K562 (cell line): ENCODE measurements around the gene PSMC3IP. TPM values are rescaled to one million over a fixed set of nuclear protein-coding genes. Genes with fewer than 3 reads are reported as not detected.

Experiments used
- ATAC-seq: fragments of 200-7000 bp; cut with Tn5 transposase; 3 replicates; pipeline ENCODE4 v1.9.1; 2020; ENCODE audit warnings: moderate library complexity
- BruUV-seq: library from RNA; stranded (reverse); fragments of 400-500 nt; replicated peaks from 2 replicates; lab custom pipeline; 2021; lab: Mats Ljungman, UMichigan
- CTCF ChIA-PET: fragments of 300-600 bp; formaldehyde crosslinking; extraction: SDS; loops from one replicate; lab custom pipeline; 2021; ENCODE audit warnings: low intra/inter-chr PET ratio; lab: Yijun Ruan, JAX
- POLR2A ChIA-PET: fragments of 300-600, 350-650 bp; sonication (Branson Sonifier 250); formaldehyde crosslinking; extraction: SDS; loops from one replicate; lab custom pipeline; 2021; ENCODE audit warnings: antibody characterized with exemption, inconsistent platforms; lab: Yijun Ruan, JAX
- DNase-seq, 4 experiments: peaks; one replicate each; pipeline versions ENCODE4 v3.0.0 to v3.0.0-alpha.2; 2011 to 2018; ENCODE audit warnings: low spot score in 3 of 4, mixed read lengths in 3 of 4; ENCODE audit errors: extremely low read depth in 1 of 4
- FAIRE-seq: peaks from 2 replicates; lab custom pipeline; 2011; peaks lifted over from hg19 to GRCh38; lab: Jason Lieb, UNC
- H2AFZ ChIP-seq: 2 replicates; pipeline ENCODE4 v1.6.0; 2011; ENCODE audit warnings: low read depth, low read length, control low read depth, inconsistent platforms
- H3K27ac ChIP-seq: fragments of 200-600 bp; 3 replicates; pipeline ENCODE4 v1.8.0; 2011; ENCODE audit warnings: low read depth, mild to moderate bottlenecking, control low read depth, inconsistent platforms, low read length, moderate library complexity, mixed read lengths; ENCODE audit errors: extremely low read depth
- H3K27me3 ChIP-seq, 2 experiments: fragments of 300-600 bp in 1 of 2; 2 replicates in 1 of 2; 3 replicates in 1 of 2; pipeline versions ENCODE4 v1.6.0 to v1.8.0; 2011; ENCODE audit warnings: inconsistent platforms in 2 of 2, low read length in 2 of 2, mild to moderate bottlenecking in 1 of 2, mixed read lengths in 1 of 2, moderate library complexity in 1 of 2; ENCODE audit not compliant: control insufficient read depth in 2 of 2, insufficient read depth in 2 of 2
- H3K36me3 ChIP-seq: fragments of 300-600 bp; 3 replicates; pipeline ENCODE4 v1.8.0; 2011; ENCODE audit warnings: mild to moderate bottlenecking, low read length, inconsistent platforms; ENCODE audit not compliant: control insufficient read depth, insufficient read depth
- H3K4me1 ChIP-seq, 2 experiments: fragments of 200-600 bp in 1 of 2; replicated peaks in 1 of 2; 2 replicates in 1 of 2; 3 replicates in 1 of 2; pipeline versions ENCODE4 v1.5.1 to v1.8.0; 2011; ENCODE audit warnings: inconsistent platforms in 2 of 2, low read length in 2 of 2, mild to moderate bottlenecking in 1 of 2, mixed read lengths in 1 of 2, moderate library complexity in 1 of 2; ENCODE audit not compliant: control insufficient read depth in 2 of 2, insufficient read depth in 2 of 2
- H3K4me2 ChIP-seq: 2 replicates; pipeline ENCODE4 v1.6.1; 2011; ENCODE audit warnings: low read length, control low read depth, inconsistent platforms, mixed read lengths; ENCODE audit not compliant: insufficient read depth
- H3K4me3 ChIP-seq: fragments of 200-600 bp; sonication (generic), shearing (Covaris generic); 2 replicates; pipeline ENCODE4 v1.5.1; 2016; ENCODE audit warnings: control low read depth, inconsistent platforms
- H3K79me2 ChIP-seq: fragments of 200-600 bp; 3 replicates; pipeline ENCODE4 v1.8.0; 2011; ENCODE audit warnings: low read length, inconsistent platforms; ENCODE audit not compliant: control insufficient read depth, insufficient read depth
- H3K9ac ChIP-seq, 2 experiments: 2 replicates each; pipeline versions ENCODE4 v1.6.0 to v1.6.1; 2011; ENCODE audit warnings: low read depth in 2 of 2, low read length in 2 of 2, control low read depth in 1 of 2, inconsistent platforms in 1 of 2, mild to moderate bottlenecking in 1 of 2, mixed read lengths in 1 of 2; ENCODE audit not compliant: insufficient read depth in 1 of 2
- H3K9me1 ChIP-seq: one replicate; pipeline ENCODE4 v1.6.0; 2011; ENCODE audit warnings: inconsistent platforms, mild to moderate bottlenecking, low read length, moderate library complexity; ENCODE audit not compliant: control insufficient read depth, insufficient read depth
- H3K9me3 ChIP-seq: replicated peaks from 2 replicates; pipeline ENCODE4 v1.5.1; 2011; ENCODE audit warnings: low read depth, low read length, inconsistent platforms; ENCODE audit not compliant: control insufficient read depth, insufficient read depth
- H4K20me1 ChIP-seq: replicated peaks from 2 replicates; pipeline ENCODE4 v1.6.1; 2011; ENCODE audit warnings: low read length, inconsistent platforms, mixed read lengths; ENCODE audit not compliant: control insufficient read depth, insufficient read depth
- SP2 ChIP-seq: IDR thresholded peaks from 2 replicates; pipeline ENCODE4 v1.6.1; 2011; ENCODE audit warnings: mild to moderate bottlenecking, low read depth, low read length, moderate library complexity; ENCODE audit not compliant: poor library complexity, severe bottlenecking; ENCODE audit errors: extremely low read depth
- WGBS: fragments of 100-300 bp; shearing (Covaris generic); methylation state at CpG from one replicate; pipeline ENCODE4 v1.1.6; 2016; ENCODE audit warnings: low coverage, mixed read lengths; ENCODE audit not compliant: insufficient coverage; ENCODE audit errors: missing lambda C conversion rate; 5-methylcytosine and 5-hydroxymethylcytosine counted together
- in situ Hi-C: fragments of 300-500 bp; cut with MboI; formaldehyde crosslinking; loops from 4 replicates; pipeline ENCODE4 v1.15.0; 2018; ENCODE audit warnings: inconsistent platforms, mixed read lengths
- intact Hi-C: fragments of 100-400 bp; cut with micrococcal nuclease; formaldehyde crosslinking; loops from 2 replicates; pipeline ENCODE4 v1.14.2; 2022
- polyA plus RNA-seq, 8 experiments: library from polyadenylated mRNA; depleted of rRNA in 4 of 8; stranded (reverse) in 5 of 8; unstranded in 3 of 8; fragments of >200 nt; fragmentation: Nextera tagmentation in 2 of 8; fragmentation: Illumina TruSeq in 1 of 8; extraction: Ambion mirVana in 2 of 8; extraction: Trizol in 1 of 8; gene quantifications; 2 replicates each; pipeline versions ENCODE4 v1.2.1 to v1.2.3, GENCODE V29; 2011 to 2014; ENCODE audit warnings: inconsistent platforms in 1 of 8, missing spikeins in 1 of 8
- total RNA-seq, 7 experiments: library from RNA; depleted of rRNA in 6 of 7; stranded (reverse); fragments of >200 nt in 6 of 7; fragmentation: Illumina TruSeq in 2 of 7; extraction: Trizol in 2 of 7; gene quantifications; 2 replicates each; pipeline versions ENCODE4 v1.2.1 to v1.2.3, GENCODE V29; 2011 to 2021; ENCODE audit warnings: low replicate concordance in 1 of 7
- TF ChIP-seq, protein P1 (sequence below): fragments of 250-450 bp; sonication (Bioruptor Pico); IDR thresholded peaks from 2 replicates; pipeline ENCODE4 v1.5.0; 2020; ENCODE audit warnings: mild to moderate bottlenecking, borderline replicate concordance
- TF ChIP-seq, protein P2 (sequence below): fragments of 200-800 bp; sonication (Bioruptor generic); IDR thresholded peaks from 2 replicates; pipeline ENCODE4 v1.6.1; 2017; ENCODE audit warnings: missing genetic modification characterization, missing compliant biosample characterization
- TF ChIP-seq, protein P3 (sequence below): fragments of 450-650 bp; IDR thresholded peaks from 2 replicates; pipeline ENCODE4 v1.6.1; 2016; ENCODE audit warnings: mild to moderate bottlenecking, moderate library complexity

PSMC3IP gene
- total and polyA plus RNA-seq, 9 of the 15 experiments (the other 6 are each of a cell fraction or from before 2014, with no cell fraction given): 13.8 to 65.6 (median 32.8) TPM

DNA sequence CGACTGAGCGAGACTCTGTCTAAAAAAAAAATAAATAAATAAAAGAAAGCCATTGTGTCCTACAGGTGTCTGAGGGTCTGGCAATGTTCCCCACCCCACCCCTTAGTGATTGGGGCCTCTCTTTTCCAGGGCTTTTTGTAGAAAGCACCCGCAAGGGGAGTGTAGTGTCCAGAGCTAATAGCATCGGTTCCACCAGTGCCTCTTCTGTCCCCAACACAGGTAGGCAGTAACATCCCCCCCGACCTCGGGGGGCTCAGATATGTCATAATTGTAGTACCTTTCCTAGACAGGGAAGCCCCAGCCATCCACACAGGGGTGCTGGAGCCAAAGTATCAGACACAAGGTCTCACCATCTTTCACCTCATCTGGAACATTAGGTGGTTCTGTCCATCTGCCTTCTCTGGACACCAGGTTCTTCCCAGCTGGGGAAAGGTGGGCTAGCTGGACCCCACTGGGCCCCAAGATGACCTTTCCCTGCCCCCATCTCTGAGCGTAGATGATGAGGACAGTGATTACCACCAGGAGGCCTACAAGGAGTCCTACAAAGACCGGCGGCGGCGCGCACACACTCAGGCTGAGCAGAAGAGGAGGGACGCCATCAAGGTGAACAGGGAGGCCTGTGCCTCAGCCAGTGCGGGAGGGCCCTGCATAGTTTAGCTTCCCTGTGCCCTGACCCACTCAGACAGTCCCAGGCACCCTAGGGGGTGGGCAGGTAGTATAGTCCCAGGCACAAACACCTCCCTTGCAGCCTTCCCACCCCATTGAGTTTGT, 9.0 kb downstream of the PSMC3IP start:
- POLR2A ChIA-PET: interaction anchor here (8.3 kb wide), 1 partner anchor 9 kb away, joined by 58 read pairs; the partner anchor contains the start of gene PSMC3IP
- H3K9me1 ChIP-seq: no peaks in the 10 kb centered on the region
- peaks cover 37 to 49% of the 10 kb centered on the region in 2 experiments for H3K4me1 ChIP-seq
- WGBS: 64% methylated on average over 13 of the region's 14 CpGs
- H3K27me3 ChIP-seq: no peaks in the 10 kb centered on the region
- peak overlapping the region; percentile 60 for H3K4me2 ChIP-seq
- peaks cover 70% of the 10 kb centered on the region for H3K79me2 ChIP-seq
- CTCF ChIA-PET: no interaction called here
- no peaks in the 10 kb centered on the region; the same call in 1 of the 2 replicates for H4K20me1 ChIP-seq
- H2AFZ ChIP-seq: no peak overlapping the region
- H3K9ac ChIP-seq: peak overlapping the region; percentile 51 to 80
- BruUV-seq: no TSS peak
- FAIRE-seq (no peak), ATAC-seq (no peak), DNase-seq (no peak)
- no peaks in the 10 kb centered on the region for H3K9me3 ChIP-seq
- peak overlapping the region; percentile 18; the same call in 1 of the 2 replicates for H3K4me3 ChIP-seq
- peaks cover 88% of the 10 kb centered on the region for H3K36me3 ChIP-seq
- in situ Hi-C loops (no loop called here), intact Hi-C loops (no loop called here)
- peak overlapping the region; percentile 62; the same call in 2 of the 3 replicates for H3K27ac ChIP-seq
- TF ChIP-seq SP2: no peak
- TF ChIP-seq, protein P1, sequence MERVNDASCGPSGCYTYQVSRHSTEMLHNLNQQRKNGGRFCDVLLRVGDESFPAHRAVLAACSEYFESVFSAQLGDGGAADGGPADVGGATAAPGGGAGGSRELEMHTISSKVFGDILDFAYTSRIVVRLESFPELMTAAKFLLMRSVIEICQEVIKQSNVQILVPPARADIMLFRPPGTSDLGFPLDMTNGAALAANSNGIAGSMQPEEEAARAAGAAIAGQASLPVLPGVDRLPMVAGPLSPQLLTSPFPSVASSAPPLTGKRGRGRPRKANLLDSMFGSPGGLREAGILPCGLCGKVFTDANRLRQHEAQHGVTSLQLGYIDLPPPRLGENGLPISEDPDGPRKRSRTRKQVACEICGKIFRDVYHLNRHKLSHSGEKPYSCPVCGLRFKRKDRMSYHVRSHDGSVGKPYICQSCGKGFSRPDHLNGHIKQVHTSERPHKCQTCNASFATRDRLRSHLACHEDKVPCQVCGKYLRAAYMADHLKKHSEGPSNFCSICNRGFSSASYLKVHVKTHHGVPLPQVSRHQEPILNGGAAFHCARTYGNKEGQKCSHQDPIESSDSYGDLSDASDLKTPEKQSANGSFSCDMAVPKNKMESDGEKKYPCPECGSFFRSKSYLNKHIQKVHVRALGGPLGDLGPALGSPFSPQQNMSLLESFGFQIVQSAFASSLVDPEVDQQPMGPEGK (CRISPR knock-in tag): no peak
- TF ChIP-seq, protein P2, sequence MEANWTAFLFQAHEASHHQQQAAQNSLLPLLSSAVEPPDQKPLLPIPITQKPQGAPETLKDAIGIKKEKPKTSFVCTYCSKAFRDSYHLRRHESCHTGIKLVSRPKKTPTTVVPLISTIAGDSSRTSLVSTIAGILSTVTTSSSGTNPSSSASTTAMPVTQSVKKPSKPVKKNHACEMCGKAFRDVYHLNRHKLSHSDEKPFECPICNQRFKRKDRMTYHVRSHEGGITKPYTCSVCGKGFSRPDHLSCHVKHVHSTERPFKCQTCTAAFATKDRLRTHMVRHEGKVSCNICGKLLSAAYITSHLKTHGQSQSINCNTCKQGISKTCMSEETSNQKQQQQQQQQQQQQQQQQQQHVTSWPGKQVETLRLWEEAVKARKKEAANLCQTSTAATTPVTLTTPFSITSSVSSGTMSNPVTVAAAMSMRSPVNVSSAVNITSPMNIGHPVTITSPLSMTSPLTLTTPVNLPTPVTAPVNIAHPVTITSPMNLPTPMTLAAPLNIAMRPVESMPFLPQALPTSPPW (CRISPR knock-in tag): no peak
- TF ChIP-seq, protein P3, sequence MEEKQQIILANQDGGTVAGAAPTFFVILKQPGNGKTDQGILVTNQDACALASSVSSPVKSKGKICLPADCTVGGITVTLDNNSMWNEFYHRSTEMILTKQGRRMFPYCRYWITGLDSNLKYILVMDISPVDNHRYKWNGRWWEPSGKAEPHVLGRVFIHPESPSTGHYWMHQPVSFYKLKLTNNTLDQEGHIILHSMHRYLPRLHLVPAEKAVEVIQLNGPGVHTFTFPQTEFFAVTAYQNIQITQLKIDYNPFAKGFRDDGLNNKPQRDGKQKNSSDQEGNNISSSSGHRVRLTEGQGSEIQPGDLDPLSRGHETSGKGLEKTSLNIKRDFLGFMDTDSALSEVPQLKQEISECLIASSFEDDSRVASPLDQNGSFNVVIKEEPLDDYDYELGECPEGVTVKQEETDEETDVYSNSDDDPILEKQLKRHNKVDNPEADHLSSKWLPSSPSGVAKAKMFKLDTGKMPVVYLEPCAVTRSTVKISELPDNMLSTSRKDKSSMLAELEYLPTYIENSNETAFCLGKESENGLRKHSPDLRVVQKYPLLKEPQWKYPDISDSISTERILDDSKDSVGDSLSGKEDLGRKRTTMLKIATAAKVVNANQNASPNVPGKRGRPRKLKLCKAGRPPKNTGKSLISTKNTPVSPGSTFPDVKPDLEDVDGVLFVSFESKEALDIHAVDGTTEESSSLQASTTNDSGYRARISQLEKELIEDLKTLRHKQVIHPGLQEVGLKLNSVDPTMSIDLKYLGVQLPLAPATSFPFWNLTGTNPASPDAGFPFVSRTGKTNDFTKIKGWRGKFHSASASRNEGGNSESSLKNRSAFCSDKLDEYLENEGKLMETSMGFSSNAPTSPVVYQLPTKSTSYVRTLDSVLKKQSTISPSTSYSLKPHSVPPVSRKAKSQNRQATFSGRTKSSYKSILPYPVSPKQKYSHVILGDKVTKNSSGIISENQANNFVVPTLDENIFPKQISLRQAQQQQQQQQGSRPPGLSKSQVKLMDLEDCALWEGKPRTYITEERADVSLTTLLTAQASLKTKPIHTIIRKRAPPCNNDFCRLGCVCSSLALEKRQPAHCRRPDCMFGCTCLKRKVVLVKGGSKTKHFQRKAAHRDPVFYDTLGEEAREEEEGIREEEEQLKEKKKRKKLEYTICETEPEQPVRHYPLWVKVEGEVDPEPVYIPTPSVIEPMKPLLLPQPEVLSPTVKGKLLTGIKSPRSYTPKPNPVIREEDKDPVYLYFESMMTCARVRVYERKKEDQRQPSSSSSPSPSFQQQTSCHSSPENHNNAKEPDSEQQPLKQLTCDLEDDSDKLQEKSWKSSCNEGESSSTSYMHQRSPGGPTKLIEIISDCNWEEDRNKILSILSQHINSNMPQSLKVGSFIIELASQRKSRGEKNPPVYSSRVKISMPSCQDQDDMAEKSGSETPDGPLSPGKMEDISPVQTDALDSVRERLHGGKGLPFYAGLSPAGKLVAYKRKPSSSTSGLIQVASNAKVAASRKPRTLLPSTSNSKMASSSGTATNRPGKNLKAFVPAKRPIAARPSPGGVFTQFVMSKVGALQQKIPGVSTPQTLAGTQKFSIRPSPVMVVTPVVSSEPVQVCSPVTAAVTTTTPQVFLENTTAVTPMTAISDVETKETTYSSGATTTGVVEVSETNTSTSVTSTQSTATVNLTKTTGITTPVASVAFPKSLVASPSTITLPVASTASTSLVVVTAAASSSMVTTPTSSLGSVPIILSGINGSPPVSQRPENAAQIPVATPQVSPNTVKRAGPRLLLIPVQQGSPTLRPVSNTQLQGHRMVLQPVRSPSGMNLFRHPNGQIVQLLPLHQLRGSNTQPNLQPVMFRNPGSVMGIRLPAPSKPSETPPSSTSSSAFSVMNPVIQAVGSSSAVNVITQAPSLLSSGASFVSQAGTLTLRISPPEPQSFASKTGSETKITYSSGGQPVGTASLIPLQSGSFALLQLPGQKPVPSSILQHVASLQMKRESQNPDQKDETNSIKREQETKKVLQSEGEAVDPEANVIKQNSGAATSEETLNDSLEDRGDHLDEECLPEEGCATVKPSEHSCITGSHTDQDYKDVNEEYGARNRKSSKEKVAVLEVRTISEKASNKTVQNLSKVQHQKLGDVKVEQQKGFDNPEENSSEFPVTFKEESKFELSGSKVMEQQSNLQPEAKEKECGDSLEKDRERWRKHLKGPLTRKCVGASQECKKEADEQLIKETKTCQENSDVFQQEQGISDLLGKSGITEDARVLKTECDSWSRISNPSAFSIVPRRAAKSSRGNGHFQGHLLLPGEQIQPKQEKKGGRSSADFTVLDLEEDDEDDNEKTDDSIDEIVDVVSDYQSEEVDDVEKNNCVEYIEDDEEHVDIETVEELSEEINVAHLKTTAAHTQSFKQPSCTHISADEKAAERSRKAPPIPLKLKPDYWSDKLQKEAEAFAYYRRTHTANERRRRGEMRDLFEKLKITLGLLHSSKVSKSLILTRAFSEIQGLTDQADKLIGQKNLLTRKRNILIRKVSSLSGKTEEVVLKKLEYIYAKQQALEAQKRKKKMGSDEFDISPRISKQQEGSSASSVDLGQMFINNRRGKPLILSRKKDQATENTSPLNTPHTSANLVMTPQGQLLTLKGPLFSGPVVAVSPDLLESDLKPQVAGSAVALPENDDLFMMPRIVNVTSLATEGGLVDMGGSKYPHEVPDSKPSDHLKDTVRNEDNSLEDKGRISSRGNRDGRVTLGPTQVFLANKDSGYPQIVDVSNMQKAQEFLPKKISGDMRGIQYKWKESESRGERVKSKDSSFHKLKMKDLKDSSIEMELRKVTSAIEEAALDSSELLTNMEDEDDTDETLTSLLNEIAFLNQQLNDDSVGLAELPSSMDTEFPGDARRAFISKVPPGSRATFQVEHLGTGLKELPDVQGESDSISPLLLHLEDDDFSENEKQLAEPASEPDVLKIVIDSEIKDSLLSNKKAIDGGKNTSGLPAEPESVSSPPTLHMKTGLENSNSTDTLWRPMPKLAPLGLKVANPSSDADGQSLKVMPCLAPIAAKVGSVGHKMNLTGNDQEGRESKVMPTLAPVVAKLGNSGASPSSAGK: no peak
